Peyer's patch (tissue), 4 donors: ENCODE results near the gene CCDC85C.

Source experiments
- POLR2A ChIP-seq, 2 donors: fragments of 450-650 bp; IDR thresholded peaks; one replicate each; pipeline ENCODE4 v1.5.1; 2017; ENCODE audit warnings: antibody characterized with exemption in 2 of 2, mild to moderate bottlenecking in 2 of 2, moderate library complexity in 2 of 2
- TF ChIP-seq, protein P1 (sequence below), 6 experiments: fragments of 450-650 bp in 4 of 6; fragments of 200-600 bp in 2 of 6; sonication (generic) in 1 of 6; IDR thresholded peaks; one replicate each; pipeline ENCODE4 v1.5.1; 2017 to 2019; ENCODE audit warnings: antibody characterized with exemption in 6 of 6, mild to moderate bottlenecking in 3 of 6, moderate library complexity in 1 of 6

DNA sequence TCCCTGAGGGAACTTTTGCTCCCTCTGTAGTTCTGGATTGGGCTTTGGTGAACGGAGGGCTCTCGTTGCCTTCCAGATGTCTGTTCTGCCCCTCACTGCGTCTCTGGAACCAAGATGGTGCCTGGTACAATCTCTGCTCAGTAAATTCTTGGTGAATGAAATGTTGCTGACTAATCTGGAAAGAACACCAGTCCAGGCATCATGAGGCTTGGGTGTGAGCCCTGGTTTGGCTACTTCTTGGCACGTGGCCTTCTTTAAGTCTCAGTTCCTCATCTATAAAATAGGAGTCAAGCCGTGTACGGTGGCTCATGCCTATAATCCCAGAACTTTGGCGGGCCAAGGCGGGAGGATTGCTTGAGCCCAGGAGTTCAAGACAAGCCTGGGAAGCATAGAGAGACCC is 45.2 kb upstream of the CCDC85C start:
- TF ChIP-seq, protein P1, sequence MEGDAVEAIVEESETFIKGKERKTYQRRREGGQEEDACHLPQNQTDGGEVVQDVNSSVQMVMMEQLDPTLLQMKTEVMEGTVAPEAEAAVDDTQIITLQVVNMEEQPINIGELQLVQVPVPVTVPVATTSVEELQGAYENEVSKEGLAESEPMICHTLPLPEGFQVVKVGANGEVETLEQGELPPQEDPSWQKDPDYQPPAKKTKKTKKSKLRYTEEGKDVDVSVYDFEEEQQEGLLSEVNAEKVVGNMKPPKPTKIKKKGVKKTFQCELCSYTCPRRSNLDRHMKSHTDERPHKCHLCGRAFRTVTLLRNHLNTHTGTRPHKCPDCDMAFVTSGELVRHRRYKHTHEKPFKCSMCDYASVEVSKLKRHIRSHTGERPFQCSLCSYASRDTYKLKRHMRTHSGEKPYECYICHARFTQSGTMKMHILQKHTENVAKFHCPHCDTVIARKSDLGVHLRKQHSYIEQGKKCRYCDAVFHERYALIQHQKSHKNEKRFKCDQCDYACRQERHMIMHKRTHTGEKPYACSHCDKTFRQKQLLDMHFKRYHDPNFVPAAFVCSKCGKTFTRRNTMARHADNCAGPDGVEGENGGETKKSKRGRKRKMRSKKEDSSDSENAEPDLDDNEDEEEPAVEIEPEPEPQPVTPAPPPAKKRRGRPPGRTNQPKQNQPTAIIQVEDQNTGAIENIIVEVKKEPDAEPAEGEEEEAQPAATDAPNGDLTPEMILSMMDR (IDR thresholded peaks at IDR 0.05), result no peak
- TF ChIP-seq POLR2A (IDR thresholded peaks at IDR 0.05), result no peak
